Kidney (tissue), 14 donors: ENCODE measurements around the gene AOPEP. TPM values are rescaled to one million over a fixed set of nuclear protein-coding genes. Genes with fewer than 3 reads are reported as not detected.

Experiments used
- DNase-seq, 5 donors: peaks; one replicate each; pipeline ENCODE4 v3.0.0-alpha.2; 2013 to 2020
- FAIRE-seq: peaks from 2 replicates; lab custom pipeline; 2012; peaks lifted over from hg19 to GRCh38; lab: Jason Lieb, UNC
- H3K27ac ChIP-seq, 2 donors: one replicate each; pipeline ENCODE4 v1.7.0; 2013; ENCODE audit warnings: low read depth in 2 of 2, low read length in 2 of 2, inconsistent platforms in 1 of 2
- H3K27me3 ChIP-seq: one replicate; pipeline ENCODE4 v1.7.1; 2013; ENCODE audit warnings: low read length, inconsistent platforms; ENCODE audit not compliant: control insufficient read depth, insufficient read depth
- H3K36me3 ChIP-seq, 3 donors: one replicate each; pipeline versions ENCODE4 v1.7.0 to v1.7.1; 2013; ENCODE audit warnings: low read length in 3 of 3, control low read depth in 1 of 3, inconsistent platforms in 1 of 3; ENCODE audit not compliant: insufficient read depth in 3 of 3, control insufficient read depth in 2 of 3
- H3K4me1 ChIP-seq, 3 donors: one replicate each; pipeline versions ENCODE4 v1.7.0 to v1.7.1; 2013; ENCODE audit warnings: low read length in 3 of 3, inconsistent platforms in 1 of 3, low read depth in 1 of 3; ENCODE audit not compliant: control insufficient read depth in 2 of 3, insufficient read depth in 2 of 3
- H3K4me3 ChIP-seq, 3 donors: one replicate each; pipeline versions ENCODE4 v1.7.0 to v1.8.1; 2013; ENCODE audit warnings: low read length in 3 of 3, control low read depth in 1 of 3, inconsistent platforms in 1 of 3
- H3K9ac ChIP-seq, 3 donors: one replicate each; pipeline versions ENCODE4 v1.7.0 to v1.7.1; 2013; ENCODE audit warnings: low read length in 3 of 3, control low read depth in 1 of 3, inconsistent platforms in 1 of 3
- H3K9me3 ChIP-seq, 3 donors: one replicate each; pipeline versions ENCODE4 v1.7.0 to v1.7.1; 2013; ENCODE audit warnings: low read length in 3 of 3, control low read depth in 1 of 3, inconsistent platforms in 1 of 3; ENCODE audit not compliant: control insufficient read depth in 2 of 3, insufficient read depth in 1 of 3
- intact Hi-C: fragments of 100-400 bp; cut with DNase I; formaldehyde crosslinking; loops from one replicate; pipeline ENCODE4 v1.11.1; 2022
- polyA plus RNA-seq: library from polyadenylated mRNA; stranded (reverse); fragments of 350-450 nt; fragmentation: Illumina TruSeq; extraction: RNeasy Lipid Tissue Mini Kit (QIAGEN cat#74804); gene quantifications from one replicate; pipeline ENCODE4 v1.2.3, GENCODE V29; 2014; ENCODE audit warnings: low read depth, low replicate concordance; ENCODE audit not compliant: insufficient read depth
- total RNA-seq: library from RNA; stranded (reverse); fragmentation: NEBNext Ultra II Directional; extraction: Animal tissue kit (Norgen Biotek cat#: 25700); gene quantifications from one replicate; pipeline ENCODE4 v1.2.1, GENCODE V29; 2021
- TF ChIP-seq, protein P1 (sequence below): IDR thresholded peaks from 3 replicates; pipeline ENCODE4 v1.5.1; 2012; ENCODE audit warnings: mild to moderate bottlenecking, moderate library complexity, borderline replicate concordance; ENCODE audit not compliant: insufficient read depth; ENCODE audit errors: extremely low read depth
- donor health status: control.
- donor health status: control.
- donor health status: control.
- donor health status: control.
- donor health status: control.
- donor health status: DM: yes; HTN: yes; CAD: no.
- donor health status: Normal renal cell carcinoma (clear cell type).

Gene AOPEP
- total and polyA plus RNA-seq, 2 donors from 2014 or later = 52.2 to 119 TPM

DNA sequence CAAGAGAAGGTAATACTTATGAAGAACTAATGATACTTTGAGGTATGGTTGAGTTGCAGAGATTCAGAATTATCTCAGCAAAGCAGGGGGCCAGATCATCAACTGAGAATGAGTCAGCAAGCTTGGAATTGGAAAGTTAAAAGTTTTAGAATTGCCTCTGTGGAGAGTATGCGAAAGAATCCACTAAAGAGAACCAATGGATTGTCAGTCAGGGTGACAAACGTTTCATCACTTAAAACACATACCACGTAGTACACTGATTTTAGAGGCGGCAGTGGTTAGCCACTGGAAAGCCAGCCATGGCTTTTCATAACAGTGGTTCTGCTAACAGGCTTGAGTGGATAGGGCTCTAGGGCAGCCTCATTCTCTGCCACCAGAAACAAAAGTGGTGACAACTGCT lies 30.7 kb downstream of the AOPEP start:
- FAIRE-seq (no peak), DNase-seq (no peak)
- TF ChIP-seq, protein P1, sequence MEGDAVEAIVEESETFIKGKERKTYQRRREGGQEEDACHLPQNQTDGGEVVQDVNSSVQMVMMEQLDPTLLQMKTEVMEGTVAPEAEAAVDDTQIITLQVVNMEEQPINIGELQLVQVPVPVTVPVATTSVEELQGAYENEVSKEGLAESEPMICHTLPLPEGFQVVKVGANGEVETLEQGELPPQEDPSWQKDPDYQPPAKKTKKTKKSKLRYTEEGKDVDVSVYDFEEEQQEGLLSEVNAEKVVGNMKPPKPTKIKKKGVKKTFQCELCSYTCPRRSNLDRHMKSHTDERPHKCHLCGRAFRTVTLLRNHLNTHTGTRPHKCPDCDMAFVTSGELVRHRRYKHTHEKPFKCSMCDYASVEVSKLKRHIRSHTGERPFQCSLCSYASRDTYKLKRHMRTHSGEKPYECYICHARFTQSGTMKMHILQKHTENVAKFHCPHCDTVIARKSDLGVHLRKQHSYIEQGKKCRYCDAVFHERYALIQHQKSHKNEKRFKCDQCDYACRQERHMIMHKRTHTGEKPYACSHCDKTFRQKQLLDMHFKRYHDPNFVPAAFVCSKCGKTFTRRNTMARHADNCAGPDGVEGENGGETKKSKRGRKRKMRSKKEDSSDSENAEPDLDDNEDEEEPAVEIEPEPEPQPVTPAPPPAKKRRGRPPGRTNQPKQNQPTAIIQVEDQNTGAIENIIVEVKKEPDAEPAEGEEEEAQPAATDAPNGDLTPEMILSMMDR = no peak
- intact Hi-C loops = no loop called here
- Histone ChIP-seq H3K36me3 (peaks cover 0 to 14% (median 7%) of the 10 kb centered on the region in 3 donors), H3K9ac (no peak overlapping the region), H3K9me3 (no peaks in the 10 kb centered on the region), H3K4me3 (no peak overlapping the region), H3K4me1 (no peaks in the 10 kb centered on the region), H3K27me3 (no peaks in the 10 kb centered on the region), H3K27ac (no peak overlapping the region)

DNA sequence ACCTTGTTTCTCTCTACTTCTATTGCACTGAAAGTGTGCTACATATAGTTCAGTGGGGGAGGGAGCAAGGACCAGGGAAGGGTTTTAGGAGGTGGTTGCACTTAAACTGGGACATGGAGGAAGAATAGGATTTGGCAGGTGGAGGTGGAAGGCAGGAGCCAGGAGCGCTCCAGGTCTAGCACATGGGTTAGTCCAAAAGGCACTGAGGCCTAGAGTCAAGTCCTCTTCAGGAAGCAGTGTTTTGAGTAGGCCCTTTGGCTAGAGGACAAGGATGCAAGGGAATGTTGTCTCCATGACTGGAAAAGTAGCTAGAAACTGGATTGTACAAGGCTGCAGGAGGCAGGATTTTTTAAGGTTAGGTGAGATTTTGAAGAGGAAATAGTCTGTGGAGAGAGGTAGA lies 31.5 kb downstream of the AOPEP start:
- DNase-seq (no peak), FAIRE-seq (no peak)
- Histone ChIP-seq H3K36me3 (peaks cover 0 to 14% (median 7%) of the 10 kb centered on the region in 3 donors), H3K27me3 (no peaks in the 10 kb centered on the region), H3K27ac (no peak overlapping the region), H3K4me1 (no peaks in the 10 kb centered on the region), H3K9ac (no peak overlapping the region), H3K9me3 (no peaks in the 10 kb centered on the region), H3K4me3 (no peak overlapping the region)
- intact Hi-C loops = no loop called here
- TF ChIP-seq, protein P1 = no peak

DNA sequence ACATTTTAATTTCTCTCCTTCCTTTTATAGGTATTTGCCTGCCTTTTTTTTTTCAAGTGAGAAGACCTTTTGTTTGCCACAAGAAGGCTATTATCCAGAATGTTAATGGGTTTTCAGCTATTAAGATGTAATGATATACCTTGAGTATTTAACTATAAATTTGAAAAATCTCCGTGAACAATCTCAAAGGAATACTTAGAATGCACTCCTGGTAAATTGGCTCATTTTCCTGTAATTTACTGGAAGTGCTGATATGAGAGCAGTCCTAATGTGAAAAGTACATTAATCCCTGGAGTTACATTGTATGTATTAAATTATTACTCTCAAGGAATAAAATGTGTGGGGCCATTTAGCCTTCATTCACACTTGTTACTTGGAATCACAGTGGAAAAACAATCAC lies 32.4 kb downstream of the AOPEP start:
- TF ChIP-seq, protein P1 = no peak
- intact Hi-C loops = no loop called here
- no peak overlapping the region for H3K4me3 ChIP-seq

DNA sequence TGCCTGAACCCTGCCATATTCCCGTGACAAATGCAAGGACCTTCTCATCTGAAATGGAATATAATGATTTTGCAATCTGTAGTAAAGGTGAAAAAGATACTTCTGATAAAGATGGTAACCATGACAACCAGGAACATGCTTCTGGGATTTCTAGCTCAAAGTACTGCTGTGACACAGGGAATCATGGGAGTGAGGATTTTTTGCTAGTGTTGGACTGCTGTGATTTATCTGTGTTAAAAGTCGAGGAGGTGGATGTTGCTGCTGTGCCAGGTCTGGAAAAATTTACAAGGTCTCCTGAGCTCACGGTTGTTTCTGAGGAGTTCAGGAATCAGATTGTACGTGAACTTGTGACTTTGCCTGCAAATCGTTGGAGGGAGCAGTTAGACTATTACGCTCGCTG lies 33.5 kb downstream of the AOPEP start:
- Histone ChIP-seq H3K27me3 (no peaks in the 10 kb centered on the region), H3K27ac (no peak overlapping the region), H3K36me3 (peaks cover 0 to 14% (median 7%) of the 10 kb centered on the region in 3 donors), H3K9ac (no peak overlapping the region), H3K9me3 (no peaks in the 10 kb centered on the region), H3K4me1 (no peaks in the 10 kb centered on the region), H3K4me3 (no peak overlapping the region)
- intact Hi-C loops = no loop called here
- DNase-seq (peak in 1 of 5 donors; percentile 24), FAIRE-seq (no peak)
- TF ChIP-seq, protein P1 = no peak

More for the DNA sequence above, 32.4 kb downstream of the AOPEP start:
- no peak for FAIRE-seq
- Histone ChIP-seq H3K4me1 (no peaks in the 10 kb centered on the region), H3K27me3 (no peaks in the 10 kb centered on the region), H3K36me3 (peaks cover 0 to 14% (median 7%) of the 10 kb centered on the region in 3 donors), H3K9me3 (no peaks in the 10 kb centered on the region), H3K9ac (no peak overlapping the region), H3K27ac (no peak overlapping the region)
- DNase-seq = no peak
